Fibroblast of lung (primary cell): ENCODE measurements around the gene CEP290. TPM values are rescaled to one million over a fixed set of nuclear protein-coding genes. Genes with fewer than 3 reads are reported as not detected.
A peak's percentile ranks its signal among the peaks of the same experiment; 100 is the strongest.

ENCODE experiments used
- DNase-seq, 2 donors: peaks; one replicate each; pipeline versions ENCODE4 v3.0.0 to v3.0.0-alpha.2; 2010; ENCODE audit warnings: low read depth in 2 of 2
- H2AFZ ChIP-seq: 2 replicates; pipeline ENCODE4 v1.5.1; 2012; ENCODE audit warnings: low read length, control low read depth, inconsistent platforms
- H3K27ac ChIP-seq: 2 replicates; pipeline ENCODE4 v1.5.1; 2011; ENCODE audit warnings: low read length, control low read depth; ENCODE audit not compliant: insufficient read depth
- H3K27me3 ChIP-seq: 2 replicates; pipeline ENCODE4 v1.5.1; 2011; ENCODE audit warnings: mild to moderate bottlenecking, low read length; ENCODE audit not compliant: control insufficient read depth, insufficient read depth
- H3K36me3 ChIP-seq: 2 replicates; pipeline ENCODE4 v1.5.1; 2011; ENCODE audit warnings: low read length; ENCODE audit not compliant: control insufficient read depth, insufficient read depth
- H3K4me1 ChIP-seq: 2 replicates; pipeline ENCODE4 v1.5.1; 2011; ENCODE audit warnings: low read length; ENCODE audit not compliant: control insufficient read depth, insufficient read depth; ENCODE audit errors: extremely low read depth
- H3K4me2 ChIP-seq: 2 replicates; pipeline ENCODE4 v1.5.1; 2011; ENCODE audit warnings: low read length, control low read depth; ENCODE audit not compliant: insufficient read depth; ENCODE audit errors: extremely low read depth
- H3K4me3 ChIP-seq, 4 experiments: fragments of 200-600 bp in 1 of 4; sonication (generic) in 1 of 4; replicated peaks in 1 of 4; 2 replicates each; pipeline ENCODE4 v1.5.1; 2011 to 2016; ENCODE audit warnings: low read length in 4 of 4, low read depth in 3 of 4, mild to moderate bottlenecking in 3 of 4, control low read depth in 2 of 4, inconsistent platforms in 1 of 4, mixed read lengths in 1 of 4; ENCODE audit not compliant: insufficient read depth in 1 of 4; ENCODE audit errors: control extremely low read depth in 1 of 4
- H3K79me2 ChIP-seq: 2 replicates; pipeline ENCODE4 v1.5.1; 2012; ENCODE audit warnings: mild to moderate bottlenecking, low read length, inconsistent platforms; ENCODE audit not compliant: control insufficient read depth, insufficient read depth
- H3K9ac ChIP-seq: 2 replicates; pipeline ENCODE4 v1.5.1; 2011; ENCODE audit warnings: mild to moderate bottlenecking, low read length, control low read depth; ENCODE audit not compliant: insufficient read depth
- H3K9me3 ChIP-seq: 2 replicates; pipeline ENCODE4 v1.5.1; 2012; ENCODE audit warnings: low read depth, low read length; ENCODE audit not compliant: control insufficient read depth, insufficient read depth
- H4K20me1 ChIP-seq: 2 replicates; pipeline ENCODE4 v1.5.1; 2011; ENCODE audit warnings: low read length; ENCODE audit not compliant: control insufficient read depth, insufficient read depth; ENCODE audit errors: extremely low read depth
- EZH2 ChIP-seq: IDR thresholded peaks from 2 replicates; pipeline ENCODE4 v1.5.1; 2012; ENCODE audit warnings: low read length, control low read depth, mild to moderate bottlenecking; ENCODE audit errors: missing control alignments
- polyA minus RNA-seq: library from RNA; depleted of rRNA, polyadenylated mRNA; stranded (reverse); fragments of >200 nt; gene quantifications from 2 replicates; pipeline ENCODE4 v1.2.3, GENCODE V29; 2011; ENCODE audit warnings: low replicate concordance
- polyA plus RNA-seq, 2 donors: library from polyadenylated mRNA; depleted of rRNA in 1 of 2; stranded (reverse) in 1 of 2; unstranded in 1 of 2; fragments of >200 nt; gene quantifications; 2 replicates each; pipeline ENCODE4 v1.2.1, GENCODE V29; 2011 to 2012; ENCODE audit warnings: missing spikeins in 1 of 2
- total RNA-seq: library from RNA; depleted of rRNA; stranded (reverse); fragments of >200 nt; gene quantifications from 2 replicates; pipeline ENCODE4 v1.2.1, GENCODE V29; 2014
- TF ChIP-seq, protein P1 (sequence below), 2 donors: IDR thresholded peaks in 1 of 2; conservative IDR thresholded peaks in 1 of 2; 1 replicate in 1 of 2; 2 replicates in 1 of 2; pipeline ENCODE4 v1.5.1; 2011 to 2012; ENCODE audit warnings: low read length in 2 of 2, control low read depth in 1 of 2, inconsistent platforms in 1 of 2, low read depth in 1 of 2, mild to moderate bottlenecking in 1 of 2

The CEP290 gene, protein sequence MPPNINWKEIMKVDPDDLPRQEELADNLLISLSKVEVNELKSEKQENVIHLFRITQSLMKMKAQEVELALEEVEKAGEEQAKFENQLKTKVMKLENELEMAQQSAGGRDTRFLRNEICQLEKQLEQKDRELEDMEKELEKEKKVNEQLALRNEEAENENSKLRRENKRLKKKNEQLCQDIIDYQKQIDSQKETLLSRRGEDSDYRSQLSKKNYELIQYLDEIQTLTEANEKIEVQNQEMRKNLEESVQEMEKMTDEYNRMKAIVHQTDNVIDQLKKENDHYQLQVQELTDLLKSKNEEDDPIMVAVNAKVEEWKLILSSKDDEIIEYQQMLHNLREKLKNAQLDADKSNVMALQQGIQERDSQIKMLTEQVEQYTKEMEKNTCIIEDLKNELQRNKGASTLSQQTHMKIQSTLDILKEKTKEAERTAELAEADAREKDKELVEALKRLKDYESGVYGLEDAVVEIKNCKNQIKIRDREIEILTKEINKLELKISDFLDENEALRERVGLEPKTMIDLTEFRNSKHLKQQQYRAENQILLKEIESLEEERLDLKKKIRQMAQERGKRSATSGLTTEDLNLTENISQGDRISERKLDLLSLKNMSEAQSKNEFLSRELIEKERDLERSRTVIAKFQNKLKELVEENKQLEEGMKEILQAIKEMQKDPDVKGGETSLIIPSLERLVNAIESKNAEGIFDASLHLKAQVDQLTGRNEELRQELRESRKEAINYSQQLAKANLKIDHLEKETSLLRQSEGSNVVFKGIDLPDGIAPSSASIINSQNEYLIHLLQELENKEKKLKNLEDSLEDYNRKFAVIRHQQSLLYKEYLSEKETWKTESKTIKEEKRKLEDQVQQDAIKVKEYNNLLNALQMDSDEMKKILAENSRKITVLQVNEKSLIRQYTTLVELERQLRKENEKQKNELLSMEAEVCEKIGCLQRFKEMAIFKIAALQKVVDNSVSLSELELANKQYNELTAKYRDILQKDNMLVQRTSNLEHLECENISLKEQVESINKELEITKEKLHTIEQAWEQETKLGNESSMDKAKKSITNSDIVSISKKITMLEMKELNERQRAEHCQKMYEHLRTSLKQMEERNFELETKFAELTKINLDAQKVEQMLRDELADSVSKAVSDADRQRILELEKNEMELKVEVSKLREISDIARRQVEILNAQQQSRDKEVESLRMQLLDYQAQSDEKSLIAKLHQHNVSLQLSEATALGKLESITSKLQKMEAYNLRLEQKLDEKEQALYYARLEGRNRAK (N-terminal part only)
- total RNA-seq (11.3 and 12.6 TPM in 2 replicates), polyA plus RNA-seq (7.6 and 8.0 TPM in 2 replicates), polyA minus RNA-seq (0.44 and 0.90 TPM in 2 replicates)
- polyA plus RNA-seq (2012): 3.9 and 7.0 TPM in 2 replicates

DNA sequence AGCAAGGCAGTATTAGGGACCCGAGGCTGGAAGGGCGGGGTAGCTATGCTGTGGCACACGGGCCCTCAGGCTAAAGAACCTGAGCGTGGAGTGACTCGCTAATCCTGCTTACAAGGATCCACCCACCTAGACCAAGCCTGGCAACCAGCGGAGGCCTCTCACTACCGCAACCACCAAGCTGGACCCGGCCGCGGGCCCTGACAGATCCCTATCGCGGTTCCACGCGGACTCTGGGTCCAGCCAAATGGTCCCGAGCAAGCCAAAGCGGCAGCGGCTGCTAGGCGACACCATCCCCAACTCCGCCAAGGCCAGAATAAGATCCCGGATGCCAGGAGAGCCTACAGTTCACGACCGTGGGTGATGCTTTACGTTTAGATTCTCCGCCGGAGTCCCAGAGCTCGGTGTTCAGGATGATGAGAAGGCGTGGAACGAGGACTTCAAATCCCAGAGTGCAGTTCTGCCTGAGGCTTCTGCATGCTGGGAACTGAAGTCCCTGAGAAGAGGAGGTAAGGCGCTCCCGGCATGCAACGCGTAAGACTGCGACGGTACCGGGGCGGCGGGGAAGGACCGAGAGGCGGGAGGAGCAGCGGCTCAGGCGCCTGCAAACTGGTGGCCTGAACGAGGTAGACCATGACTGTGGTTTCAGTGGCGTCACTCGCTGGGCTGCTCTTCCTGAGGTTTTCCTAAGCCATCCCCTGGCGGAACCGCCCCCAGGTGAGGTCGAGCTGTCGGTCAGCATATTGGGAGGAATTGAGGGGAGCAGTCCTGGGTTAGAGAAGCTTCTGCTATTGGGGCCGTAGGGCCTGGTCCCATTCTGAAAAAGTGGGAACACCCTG lies at the start of gene CEP290, which contains the start of gene TMTC3:
Gene CEP290 (minus strand): TSS at position 315 of the 836 bp plus-strand sequence. CDS start 781 bp downstream, outside the sequence.
Gene TMTC3 (plus strand): TSS at position 534 of the 836 bp plus-strand sequence. CDS start 6,009 bp downstream, outside the sequence.
- peak within 1 kb of the TSS; percentile 98 for H2AFZ ChIP-seq
- TF ChIP-seq EZH2: no peak
- TF ChIP-seq, protein P1, sequence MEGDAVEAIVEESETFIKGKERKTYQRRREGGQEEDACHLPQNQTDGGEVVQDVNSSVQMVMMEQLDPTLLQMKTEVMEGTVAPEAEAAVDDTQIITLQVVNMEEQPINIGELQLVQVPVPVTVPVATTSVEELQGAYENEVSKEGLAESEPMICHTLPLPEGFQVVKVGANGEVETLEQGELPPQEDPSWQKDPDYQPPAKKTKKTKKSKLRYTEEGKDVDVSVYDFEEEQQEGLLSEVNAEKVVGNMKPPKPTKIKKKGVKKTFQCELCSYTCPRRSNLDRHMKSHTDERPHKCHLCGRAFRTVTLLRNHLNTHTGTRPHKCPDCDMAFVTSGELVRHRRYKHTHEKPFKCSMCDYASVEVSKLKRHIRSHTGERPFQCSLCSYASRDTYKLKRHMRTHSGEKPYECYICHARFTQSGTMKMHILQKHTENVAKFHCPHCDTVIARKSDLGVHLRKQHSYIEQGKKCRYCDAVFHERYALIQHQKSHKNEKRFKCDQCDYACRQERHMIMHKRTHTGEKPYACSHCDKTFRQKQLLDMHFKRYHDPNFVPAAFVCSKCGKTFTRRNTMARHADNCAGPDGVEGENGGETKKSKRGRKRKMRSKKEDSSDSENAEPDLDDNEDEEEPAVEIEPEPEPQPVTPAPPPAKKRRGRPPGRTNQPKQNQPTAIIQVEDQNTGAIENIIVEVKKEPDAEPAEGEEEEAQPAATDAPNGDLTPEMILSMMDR (conservative IDR thresholded peaks at IDR 0.05 in 1 of 2, IDR thresholded peaks at IDR 0.05 in 1 of 2; ENCODE audit: low read depth in 1 of 2, low read length in 2 of 2): no peak
- H3K9ac ChIP-seq: peak within 1 kb of the TSS; percentile 71
- DNase-seq: peak; percentile 100
- H3K79me2 ChIP-seq: peaks cover 12% of the 10 kb centered on the region
- peak within 1 kb of the TSS; percentile 88 to 96 (median 92) for H3K4me3 ChIP-seq
- H3K27me3 ChIP-seq: no peaks in the 10 kb centered on the region
- peak within 1 kb of the TSS; percentile 85 for H3K27ac ChIP-seq
- H3K9me3 ChIP-seq: no peaks in the 10 kb centered on the region
- H4K20me1 ChIP-seq: no peaks in the 10 kb centered on the region
- peak within 1 kb of the TSS; percentile 92 for H3K4me2 ChIP-seq
- peaks cover 5% of the 10 kb centered on the region for H3K36me3 ChIP-seq
- H3K4me1 ChIP-seq: no peaks in the 10 kb centered on the region

DNA sequence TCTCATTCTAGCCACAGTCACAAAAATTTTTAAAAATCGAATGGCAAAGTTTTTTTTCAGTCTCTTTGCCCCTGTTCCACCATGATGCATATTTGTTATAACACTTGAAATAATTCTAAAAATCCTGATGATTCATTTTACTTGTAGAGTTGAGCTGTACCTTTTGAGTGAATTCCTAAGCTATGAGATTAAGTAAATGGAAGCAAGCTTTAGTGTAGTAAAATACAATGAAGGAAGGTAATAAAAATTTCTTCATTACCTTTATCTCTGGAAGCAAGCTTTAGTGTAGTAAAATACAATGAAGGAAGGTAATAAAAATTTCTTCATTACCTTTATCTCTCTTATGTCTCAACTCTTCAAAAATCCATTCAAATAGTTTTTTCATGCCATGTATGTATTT lies 46.3 kb upstream of the CEP290 start:
- no peak for TF ChIP-seq EZH2
- TF ChIP-seq, protein P1 (conservative IDR thresholded peaks at IDR 0.05 in 1 of 2, IDR thresholded peaks at IDR 0.05 in 1 of 2; ENCODE audit: low read depth in 1 of 2, low read length in 2 of 2): no peak
- no peak overlapping the region for H3K27ac ChIP-seq

More for the DNA sequence above, 46.3 kb upstream of the CEP290 start:
- no peaks in the 10 kb centered on the region for H4K20me1 ChIP-seq
- H3K9me3 ChIP-seq: no peaks in the 10 kb centered on the region
- no peak overlapping the region for H2AFZ ChIP-seq
- no peak overlapping the region for H3K9ac ChIP-seq
- H3K4me1 ChIP-seq: no peaks in the 10 kb centered on the region
- peak in 1 of 2 donors; percentile 63 for DNase-seq
- H3K27me3 ChIP-seq: no peaks in the 10 kb centered on the region
- H3K79me2 ChIP-seq: no peaks in the 10 kb centered on the region
- H3K36me3 ChIP-seq: peaks cover 3% of the 10 kb centered on the region
- H3K4me3 ChIP-seq: no peak overlapping the region
- no peak overlapping the region for H3K4me2 ChIP-seq
